H1 (cell line): ENCODE measurements around the gene MAP6. TPM values are rescaled to one million over a fixed set of nuclear protein-coding genes. Genes with fewer than 3 reads are reported as not detected.

Source experiments
- CBX8 ChIP-seq: fragments of 300-800, 300-1000 bp; sonication (generic); IDR thresholded peaks from 2 replicates; pipeline ENCODE4 v1.7.1; 2016; ENCODE audit warnings: low read depth, low read length, borderline replicate concordance
- CHD2 ChIP-seq: IDR thresholded peaks from 2 replicates; pipeline ENCODE4 v1.6.1; 2012; ENCODE audit warnings: low read length, improper control_type of control experiment
- JUND ChIP-seq: IDR thresholded peaks from 2 replicates; pipeline ENCODE4 v1.6.1; 2011; ENCODE audit warnings: mild to moderate bottlenecking, improper control_type of control experiment, low read length
- SIX5 ChIP-seq: IDR thresholded peaks from 2 replicates; pipeline ENCODE4 v1.6.1; 2011; ENCODE audit warnings: mild to moderate bottlenecking, low read depth, low read length
- SP4 ChIP-seq: IDR thresholded peaks from 2 replicates; pipeline ENCODE4 v1.6.1; 2012; ENCODE audit warnings: low read length, inconsistent platforms
- SUZ12 ChIP-seq: fragments of 200-600 bp; sonication (generic); IDR thresholded peaks from 2 replicates; pipeline ENCODE4 v1.6.1; 2012; ENCODE audit warnings: mild to moderate bottlenecking, inconsistent platforms, low read length, moderate library complexity, mixed read lengths
- TCF12 ChIP-seq: IDR thresholded peaks from 2 replicates; pipeline ENCODE4 v1.6.1; 2011; ENCODE audit warnings: low read depth, mild to moderate bottlenecking, low read length
- polyA plus RNA-seq, 7 experiments: library from polyadenylated mRNA; depleted of rRNA in 3 of 7; stranded (reverse) in 5 of 7; unstranded in 2 of 7; fragments of >200 nt in 5 of 7; fragments of 200-250 nt in 2 of 7; gene quantifications; 1 replicate in 5 of 7; 2 replicates in 1 of 7; 4 replicates in 1 of 7; pipeline versions ENCODE4 v1.2.1 to v1.2.3, GENCODE V29; 2011 to 2013; ENCODE audit warnings: missing spikeins in 2 of 7, mixed read lengths in 2 of 7
- total RNA-seq: library from RNA; stranded (reverse); fragmentation: NEBNext Ultra II Directional; extraction: Animal tissue kit (Norgen Biotek cat#: 25700); gene quantifications from 2 replicates; pipeline ENCODE4 v1.2.1, GENCODE V29; 2021
- TF ChIP-seq, protein P1 (sequence below): fragments of 300-600 bp; sonication (generic); IDR thresholded peaks from 2 replicates; pipeline ENCODE4 v1.7.1; 2012; ENCODE audit warnings: low read length, moderate library complexity, mild to moderate bottlenecking, inconsistent platforms; ENCODE audit not compliant: insufficient replicate concordance
- TF ChIP-seq, protein P2 (sequence below): IDR thresholded peaks from 2 replicates; pipeline ENCODE4 v1.6.1; 2012; ENCODE audit warnings: low read length, inconsistent platforms

MAP6 gene
- total and polyA plus RNA-seq, 2 of the 8 experiments (the other 6 are each of a cell fraction or from before 2014, with no cell fraction given): 0.54 to 0.89 TPM

DNA sequence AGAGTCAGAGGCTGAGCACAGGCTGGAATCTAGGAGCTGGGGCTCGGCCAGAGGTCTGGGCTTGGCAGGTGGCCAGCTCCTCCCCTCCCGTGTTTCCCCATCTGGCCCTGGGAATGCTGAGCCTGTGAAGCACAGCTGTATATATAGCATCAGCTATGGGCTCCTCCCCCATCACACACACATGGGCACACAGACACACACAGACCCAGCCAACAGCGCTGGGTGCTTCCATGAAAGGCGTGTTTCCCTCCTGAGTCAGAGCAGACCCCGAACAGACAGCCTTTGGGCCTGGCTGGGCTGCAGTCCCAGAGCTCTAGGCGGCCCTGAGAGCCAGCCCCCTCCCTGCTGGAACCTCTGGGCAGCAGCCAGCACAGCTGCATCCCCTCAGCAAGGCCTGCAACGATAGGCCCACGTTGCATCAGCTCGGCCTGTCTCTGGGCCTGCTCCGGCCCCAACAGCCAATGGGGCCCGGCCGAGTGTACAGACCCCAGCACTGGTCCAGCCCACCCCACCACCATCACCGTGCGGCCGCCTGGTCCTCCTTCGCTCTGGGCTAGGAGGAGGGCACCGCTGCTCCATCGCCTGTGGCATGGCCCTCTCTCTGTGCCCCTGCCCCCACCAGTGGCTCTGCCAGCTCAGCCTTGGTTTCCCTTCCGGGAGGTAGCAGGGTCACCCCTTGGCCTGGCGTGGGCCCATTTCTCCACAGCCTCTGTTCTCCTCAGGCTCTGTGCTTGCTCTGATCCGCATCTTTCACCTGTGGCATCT lies 114.4 kb downstream of the MAP6 start (continued):
- TF ChIP-seq, protein P1, sequence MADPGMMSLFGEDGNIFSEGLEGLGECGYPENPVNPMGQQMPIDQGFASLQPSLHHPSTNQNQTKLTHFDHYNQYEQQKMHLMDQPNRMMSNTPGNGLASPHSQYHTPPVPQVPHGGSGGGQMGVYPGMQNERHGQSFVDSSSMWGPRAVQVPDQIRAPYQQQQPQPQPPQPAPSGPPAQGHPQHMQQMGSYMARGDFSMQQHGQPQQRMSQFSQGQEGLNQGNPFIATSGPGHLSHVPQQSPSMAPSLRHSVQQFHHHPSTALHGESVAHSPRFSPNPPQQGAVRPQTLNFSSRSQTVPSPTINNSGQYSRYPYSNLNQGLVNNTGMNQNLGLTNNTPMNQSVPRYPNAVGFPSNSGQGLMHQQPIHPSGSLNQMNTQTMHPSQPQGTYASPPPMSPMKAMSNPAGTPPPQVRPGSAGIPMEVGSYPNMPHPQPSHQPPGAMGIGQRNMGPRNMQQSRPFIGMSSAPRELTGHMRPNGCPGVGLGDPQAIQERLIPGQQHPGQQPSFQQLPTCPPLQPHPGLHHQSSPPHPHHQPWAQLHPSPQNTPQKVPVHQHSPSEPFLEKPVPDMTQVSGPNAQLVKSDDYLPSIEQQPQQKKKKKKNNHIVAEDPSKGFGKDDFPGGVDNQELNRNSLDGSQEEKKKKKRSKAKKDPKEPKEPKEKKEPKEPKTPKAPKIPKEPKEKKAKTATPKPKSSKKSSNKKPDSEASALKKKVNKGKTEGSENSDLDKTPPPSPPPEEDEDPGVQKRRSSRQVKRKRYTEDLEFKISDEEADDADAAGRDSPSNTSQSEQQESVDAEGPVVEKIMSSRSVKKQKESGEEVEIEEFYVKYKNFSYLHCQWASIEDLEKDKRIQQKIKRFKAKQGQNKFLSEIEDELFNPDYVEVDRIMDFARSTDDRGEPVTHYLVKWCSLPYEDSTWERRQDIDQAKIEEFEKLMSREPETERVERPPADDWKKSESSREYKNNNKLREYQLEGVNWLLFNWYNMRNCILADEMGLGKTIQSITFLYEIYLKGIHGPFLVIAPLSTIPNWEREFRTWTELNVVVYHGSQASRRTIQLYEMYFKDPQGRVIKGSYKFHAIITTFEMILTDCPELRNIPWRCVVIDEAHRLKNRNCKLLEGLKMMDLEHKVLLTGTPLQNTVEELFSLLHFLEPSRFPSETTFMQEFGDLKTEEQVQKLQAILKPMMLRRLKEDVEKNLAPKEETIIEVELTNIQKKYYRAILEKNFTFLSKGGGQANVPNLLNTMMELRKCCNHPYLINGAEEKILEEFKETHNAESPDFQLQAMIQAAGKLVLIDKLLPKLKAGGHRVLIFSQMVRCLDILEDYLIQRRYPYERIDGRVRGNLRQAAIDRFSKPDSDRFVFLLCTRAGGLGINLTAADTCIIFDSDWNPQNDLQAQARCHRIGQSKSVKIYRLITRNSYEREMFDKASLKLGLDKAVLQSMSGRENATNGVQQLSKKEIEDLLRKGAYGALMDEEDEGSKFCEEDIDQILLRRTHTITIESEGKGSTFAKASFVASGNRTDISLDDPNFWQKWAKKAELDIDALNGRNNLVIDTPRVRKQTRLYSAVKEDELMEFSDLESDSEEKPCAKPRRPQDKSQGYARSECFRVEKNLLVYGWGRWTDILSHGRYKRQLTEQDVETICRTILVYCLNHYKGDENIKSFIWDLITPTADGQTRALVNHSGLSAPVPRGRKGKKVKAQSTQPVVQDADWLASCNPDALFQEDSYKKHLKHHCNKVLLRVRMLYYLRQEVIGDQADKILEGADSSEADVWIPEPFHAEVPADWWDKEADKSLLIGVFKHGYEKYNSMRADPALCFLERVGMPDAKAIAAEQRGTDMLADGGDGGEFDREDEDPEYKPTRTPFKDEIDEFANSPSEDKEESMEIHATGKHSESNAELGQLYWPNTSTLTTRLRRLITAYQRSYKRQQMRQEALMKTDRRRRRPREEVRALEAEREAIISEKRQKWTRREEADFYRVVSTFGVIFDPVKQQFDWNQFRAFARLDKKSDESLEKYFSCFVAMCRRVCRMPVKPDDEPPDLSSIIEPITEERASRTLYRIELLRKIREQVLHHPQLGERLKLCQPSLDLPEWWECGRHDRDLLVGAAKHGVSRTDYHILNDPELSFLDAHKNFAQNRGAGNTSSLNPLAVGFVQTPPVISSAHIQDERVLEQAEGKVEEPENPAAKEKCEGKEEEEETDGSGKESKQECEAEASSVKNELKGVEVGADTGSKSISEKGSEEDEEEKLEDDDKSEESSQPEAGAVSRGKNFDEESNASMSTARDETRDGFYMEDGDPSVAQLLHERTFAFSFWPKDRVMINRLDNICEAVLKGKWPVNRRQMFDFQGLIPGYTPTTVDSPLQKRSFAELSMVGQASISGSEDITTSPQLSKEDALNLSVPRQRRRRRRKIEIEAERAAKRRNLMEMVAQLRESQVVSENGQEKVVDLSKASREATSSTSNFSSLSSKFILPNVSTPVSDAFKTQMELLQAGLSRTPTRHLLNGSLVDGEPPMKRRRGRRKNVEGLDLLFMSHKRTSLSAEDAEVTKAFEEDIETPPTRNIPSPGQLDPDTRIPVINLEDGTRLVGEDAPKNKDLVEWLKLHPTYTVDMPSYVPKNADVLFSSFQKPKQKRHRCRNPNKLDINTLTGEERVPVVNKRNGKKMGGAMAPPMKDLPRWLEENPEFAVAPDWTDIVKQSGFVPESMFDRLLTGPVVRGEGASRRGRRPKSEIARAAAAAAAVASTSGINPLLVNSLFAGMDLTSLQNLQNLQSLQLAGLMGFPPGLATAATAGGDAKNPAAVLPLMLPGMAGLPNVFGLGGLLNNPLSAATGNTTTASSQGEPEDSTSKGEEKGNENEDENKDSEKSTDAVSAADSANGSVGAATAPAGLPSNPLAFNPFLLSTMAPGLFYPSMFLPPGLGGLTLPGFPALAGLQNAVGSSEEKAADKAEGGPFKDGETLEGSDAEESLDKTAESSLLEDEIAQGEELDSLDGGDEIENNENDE: no peak
- TF ChIP-seq JUND (0 out of 2 replicates have a peak, but pooled peaks have one; percentile 19), SUZ12 (no peak), CBX8 (no peak), TCF12 (0 out of 2 replicates have a peak, but pooled peaks have one; percentile 41), SIX5 (no peak), CHD2 (no peak), SP4 (no peak)
- TF ChIP-seq, protein P2, sequence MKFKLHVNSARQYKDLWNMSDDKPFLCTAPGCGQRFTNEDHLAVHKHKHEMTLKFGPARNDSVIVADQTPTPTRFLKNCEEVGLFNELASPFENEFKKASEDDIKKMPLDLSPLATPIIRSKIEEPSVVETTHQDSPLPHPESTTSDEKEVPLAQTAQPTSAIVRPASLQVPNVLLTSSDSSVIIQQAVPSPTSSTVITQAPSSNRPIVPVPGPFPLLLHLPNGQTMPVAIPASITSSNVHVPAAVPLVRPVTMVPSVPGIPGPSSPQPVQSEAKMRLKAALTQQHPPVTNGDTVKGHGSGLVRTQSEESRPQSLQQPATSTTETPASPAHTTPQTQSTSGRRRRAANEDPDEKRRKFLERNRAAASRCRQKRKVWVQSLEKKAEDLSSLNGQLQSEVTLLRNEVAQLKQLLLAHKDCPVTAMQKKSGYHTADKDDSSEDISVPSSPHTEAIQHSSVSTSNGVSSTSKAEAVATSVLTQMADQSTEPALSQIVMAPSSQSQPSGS: no peak
